ENCODE results near the gene AFG3L2. TPM values are rescaled to one million over a fixed set of nuclear protein-coding genes. Genes with fewer than 3 reads are reported as not detected.
A peak's percentile ranks its signal among the peaks of the same experiment; 100 is the strongest.

The AFG3L2 gene
- total RNA-seq, 1 donor from 2014 or later, result 55.3 TPM

DNA sequence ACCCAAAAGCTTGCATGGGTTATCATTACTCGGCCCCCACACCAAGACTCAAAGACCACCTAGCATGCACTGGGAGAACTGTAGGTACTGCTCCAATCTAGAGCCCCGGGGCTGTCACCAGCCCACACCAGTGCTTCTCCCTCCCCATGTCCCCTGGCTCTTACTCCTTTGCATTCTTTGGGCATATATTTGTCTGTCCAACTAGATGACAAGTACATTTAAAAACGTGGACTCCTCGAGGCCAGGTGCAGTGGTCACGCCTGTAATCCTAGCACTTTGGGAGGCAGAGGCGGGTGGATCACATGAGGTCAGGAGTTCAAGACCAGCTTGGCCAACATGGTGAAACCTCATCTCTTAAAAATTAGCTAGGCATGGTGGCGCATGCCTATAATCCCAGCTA lies 7.8 kb downstream of the AFG3L2 start:
- no peak for DNase-seq (ENCODE audit: low read depth, low spot score)
- no peak for TF ChIP-seq CTCF (conservative IDR thresholded peaks at IDR 0.05)
- Mint-ChIP-seq H3K4me1 (peaks cover 30% of the 10 kb centered on the region), H3K27me3 (ENCODE audit: low read depth) (no peaks in the 10 kb centered on the region), H3K36me3 (ENCODE audit: low read depth) (peaks cover 19% of the 10 kb centered on the region), H3K4me3 (no peak overlapping the region), H3K9me3 (no peaks in the 10 kb centered on the region), H3K27ac (ENCODE audit: unreplicated experiment) (no peak overlapping the region)

GRCh38 chr18:12366784-12367183 lies 10.2 kb downstream of the AFG3L2 start:
- Mint-ChIP-seq H3K9me3 (no peaks in the 10 kb centered on the region), H3K4me3 (no peak overlapping the region), H3K27me3 (ENCODE audit: low read depth) (no peaks in the 10 kb centered on the region), H3K4me1 (peaks cover 12% of the 10 kb centered on the region), H3K36me3 (ENCODE audit: low read depth) (peaks cover 13% of the 10 kb centered on the region), H3K27ac (ENCODE audit: unreplicated experiment) (no peak overlapping the region)
- no peak for DNase-seq (ENCODE audit: low read depth, low spot score)
- no peak for TF ChIP-seq CTCF (conservative IDR thresholded peaks at IDR 0.05)

- Mint-ChIP-seq H3K9me3 (no peaks in the 10 kb centered on the region), H3K4me1 (peaks cover 8% of the 10 kb centered on the region), H3K4me3 (no peak overlapping the region), H3K27me3 (ENCODE audit: low read depth) (no peaks in the 10 kb centered on the region), H3K36me3 (ENCODE audit: low read depth) (peaks cover 13% of the 10 kb centered on the region), H3K27ac (ENCODE audit: unreplicated experiment) (peak overlapping the region; percentile 81)
- no peak for DNase-seq (ENCODE audit: low read depth, low spot score)
- TF ChIP-seq CTCF (conservative IDR thresholded peaks at IDR 0.05), result no peak
These were observed 10.6 kb downstream of the AFG3L2 start for GRCh38 chr18:12366379-12366778.

- no peaks in the 10 kb centered on the region for H3K4me1 Mint-ChIP-seq
These were observed 14.4 kb downstream of the AFG3L2 start for GRCh38 chr18:12362473-12363174.

DNA sequence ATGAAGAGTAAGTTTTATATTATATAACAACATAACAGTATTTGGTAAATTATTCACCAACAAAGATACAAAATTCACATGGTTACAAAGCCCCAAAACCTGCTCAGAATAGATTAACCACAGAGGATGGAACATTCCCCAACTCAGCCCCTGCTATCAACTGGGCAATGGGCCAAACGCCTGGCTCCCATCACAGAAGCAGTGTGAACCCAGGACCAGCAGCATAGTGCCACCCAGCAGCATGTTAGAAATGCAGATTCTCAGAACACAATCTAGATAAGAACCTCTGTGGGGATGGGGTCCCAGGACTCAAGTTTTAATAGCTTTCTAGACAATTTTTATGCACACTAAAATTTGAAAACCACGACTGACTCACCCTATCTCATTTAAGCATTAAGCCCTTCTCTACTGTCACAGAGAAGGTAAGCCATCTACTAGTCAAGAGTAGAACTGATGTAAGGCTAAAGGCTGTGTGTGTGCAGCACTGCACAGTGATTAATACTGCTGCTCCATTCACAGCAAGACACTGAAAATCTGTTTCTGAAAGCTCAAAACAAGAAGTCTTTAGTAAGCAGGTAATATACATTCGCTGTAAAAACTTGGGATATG lies 15.2 kb downstream of the AFG3L2 start:
- Mint-ChIP-seq H3K27ac (ENCODE audit: unreplicated experiment) (no peak overlapping the region), H3K9me3 (no peaks in the 10 kb centered on the region), H3K4me3 (no peak overlapping the region), H3K36me3 (ENCODE audit: low read depth) (peaks cover 16% of the 10 kb centered on the region), H3K27me3 (ENCODE audit: low read depth) (no peaks in the 10 kb centered on the region), H3K4me1 (no peaks in the 10 kb centered on the region)
- no peak for TF ChIP-seq CTCF (conservative IDR thresholded peaks at IDR 0.05)
- no peak for DNase-seq (ENCODE audit: low read depth, low spot score)

More at GRCh38 chr18:12362473-12363174, 14.4 kb downstream of the AFG3L2 start:
- TF ChIP-seq CTCF (conservative IDR thresholded peaks at IDR 0.05), result no peak
- no peaks in the 10 kb centered on the region for H3K9me3 Mint-ChIP-seq
- H3K36me3 Mint-ChIP-seq (ENCODE audit: low read depth), result peaks cover 20% of the 10 kb centered on the region
- no peaks in the 10 kb centered on the region for H3K27me3 Mint-ChIP-seq (ENCODE audit: low read depth)
- H3K27ac Mint-ChIP-seq (ENCODE audit: unreplicated experiment), result no peak overlapping the region
- H3K4me3 Mint-ChIP-seq, result no peak overlapping the region
- no peak for DNase-seq (ENCODE audit: low read depth, low spot score)
